CMK (cell line): ENCODE data around the gene SLC51A.
"Not testable (repeated sequence)": the region's sequence is repeated elsewhere in the genome, so short reads cannot be mapped to it uniquely, and the experiment has no call there.

Experiments
- DNase-seq: peaks from one replicate; pipeline ENCODE4 v3.0.0-alpha.2; 2010; ENCODE audit warnings: low read depth

SLC51A gene

GRCh38 chr3:196216089-196216564 lies at the start of gene SLC51A:
Gene SLC51A, plus strand, starts transcription at chr3:196216534. Its CDS starts 179 bp downstream, at chr3:196216713.
- no peak for DNase-seq

DNA sequence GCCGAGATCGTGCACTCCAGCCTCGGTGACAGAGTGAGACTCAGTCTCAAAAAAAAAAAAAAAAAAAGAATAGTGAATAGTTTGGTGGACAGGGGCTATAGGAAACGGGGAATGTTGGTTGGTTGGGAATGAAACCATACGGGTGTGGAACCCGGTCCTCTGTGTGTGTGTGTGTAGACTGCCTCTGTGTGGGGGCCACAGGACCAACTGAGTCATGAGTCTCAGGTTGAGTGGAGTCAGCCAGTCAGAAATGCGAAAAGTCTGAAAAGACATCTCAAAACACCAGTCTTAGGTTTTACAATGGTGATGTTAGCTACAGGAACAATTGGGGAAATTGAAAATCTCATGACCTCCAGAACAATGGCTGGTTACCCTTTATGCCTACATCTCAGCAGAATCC lies 49.6 kb upstream of the SLC51A start:
- no peak for DNase-seq

- DNase-seq: no peak
Observed at GRCh38 chr3:196168808-196169391, 47.4 kb upstream of the SLC51A start.

- DNase-seq: no peak
Observed at GRCh38 chr3:196169836-196170240, 46.5 kb upstream of the SLC51A start.

DNA sequence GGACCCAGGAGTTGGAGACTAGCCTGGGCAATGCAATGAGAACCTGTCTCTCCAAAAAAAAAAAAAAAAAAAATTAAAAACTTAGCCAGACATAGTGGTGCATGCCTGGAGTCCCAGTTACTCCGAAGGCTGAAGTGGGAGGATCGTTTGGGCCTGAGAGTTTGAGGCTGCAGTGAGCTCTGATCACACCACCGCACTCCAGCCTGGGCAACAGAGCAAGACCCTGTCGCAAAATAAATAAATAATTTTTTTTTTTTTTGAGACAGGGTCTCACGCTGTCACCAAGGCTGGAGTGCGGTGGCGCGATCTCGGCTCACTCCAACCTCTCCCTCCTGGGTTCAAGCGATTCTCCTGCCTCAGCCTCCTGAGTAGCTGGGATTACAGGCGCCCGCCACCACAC lies 46.0 kb upstream of the SLC51A start:
- DNase-seq: not testable (repeated sequence)

DNA sequence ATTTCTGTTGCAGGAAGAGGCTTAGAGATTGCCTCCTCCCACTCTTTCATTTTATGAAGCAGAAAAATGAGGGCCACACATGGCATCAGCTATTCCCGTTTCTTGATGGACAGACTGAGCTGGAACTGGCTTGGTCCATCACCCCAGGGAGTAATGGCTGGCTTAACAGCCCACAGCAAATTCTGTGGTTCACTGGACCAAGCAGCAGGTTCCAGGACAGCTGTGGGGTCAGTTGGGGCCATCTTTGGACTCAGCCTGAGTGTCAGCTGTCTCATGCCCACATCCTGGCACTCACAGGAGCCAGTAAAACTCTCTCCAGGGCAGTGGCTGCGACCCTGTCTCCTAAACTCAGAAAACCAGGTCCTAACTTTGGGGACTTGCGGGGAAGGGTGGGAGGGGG lies 41.7 kb upstream of the SLC51A start:
- no peak for DNase-seq

- DNase-seq: no peak
Observed at GRCh38 chr3:196175116-196175625, 41.2 kb upstream of the SLC51A start.

GRCh38 chr3:196175722-196176121 lies 40.6 kb upstream of the SLC51A start:
- no peak for DNase-seq

GRCh38 chr3:196177567-196177966 lies 38.8 kb upstream of the SLC51A start:
- DNase-seq: no peak

GRCh38 chr3:196177967-196178366 lies 38.4 kb upstream of the SLC51A start:
- no peak for DNase-seq

GRCh38 chr3:196178993-196179379 lies 37.3 kb upstream of the SLC51A start:
- no peak for DNase-seq

DNA sequence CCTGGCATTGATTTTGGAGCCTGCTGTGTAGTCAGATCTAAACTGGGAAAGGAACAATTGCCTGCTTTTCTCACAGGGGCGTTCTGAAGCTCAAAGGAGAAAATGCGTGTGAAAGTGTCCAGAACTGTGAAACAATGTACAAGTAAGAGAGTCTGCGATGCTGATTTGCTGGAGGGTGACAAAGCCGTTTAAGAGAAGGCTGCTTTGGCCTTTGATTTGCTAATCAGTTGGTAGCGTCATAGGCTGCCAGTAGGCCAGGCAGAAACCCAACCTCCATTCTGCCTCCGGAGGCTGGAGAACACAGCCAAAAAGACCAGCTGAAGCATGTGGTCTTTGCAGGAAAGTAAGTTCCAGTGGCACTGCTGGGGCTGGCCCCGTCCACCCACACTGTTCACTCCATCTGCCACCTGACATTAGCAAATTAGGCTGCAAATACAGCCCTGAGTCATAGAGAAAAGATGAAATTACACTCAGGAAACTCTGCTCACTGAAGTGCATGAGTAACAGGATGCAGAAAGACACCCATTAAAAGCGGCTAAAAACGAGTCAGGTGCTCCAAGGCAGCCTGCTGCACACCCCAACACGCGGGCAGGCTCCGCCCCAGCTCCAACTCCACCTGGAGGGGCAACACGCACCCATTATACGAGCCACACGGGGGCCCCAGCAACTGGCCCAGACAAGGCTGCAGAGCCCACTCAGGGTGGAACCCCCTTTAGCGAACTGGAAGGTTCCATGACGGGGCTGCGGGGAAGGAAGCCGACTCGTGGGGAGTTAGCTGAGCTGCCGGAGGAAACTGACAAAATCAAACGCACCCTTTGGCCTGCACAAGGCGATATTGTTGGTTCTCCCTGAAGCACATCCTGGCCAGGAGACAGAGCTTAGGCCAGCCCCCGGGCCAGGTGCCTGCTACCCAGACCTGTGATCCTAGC lies 36.7 kb upstream of the SLC51A start:
- no peak for DNase-seq

- DNase-seq: no peak
Observed at GRCh38 chr3:196180346-196180745, 36.0 kb upstream of the SLC51A start.

GRCh38 chr3:196181127-196181546 lies 35.2 kb upstream of the SLC51A start:
- no peak for DNase-seq

DNA sequence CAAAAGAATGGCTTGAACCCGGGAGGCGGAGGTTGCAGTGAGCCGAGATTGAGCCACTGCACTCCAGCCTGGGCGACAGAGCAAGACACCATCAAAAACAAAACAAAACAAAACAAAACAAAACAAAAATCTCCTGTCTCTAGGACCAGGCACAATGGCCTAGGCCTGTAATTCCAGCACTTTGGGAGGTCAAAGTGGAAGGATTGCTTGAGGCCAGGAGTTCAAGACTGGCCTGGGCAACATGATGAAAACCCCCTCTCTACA lies 32.2 kb upstream of the SLC51A start:
- not testable (repeated sequence) for DNase-seq

GRCh38 chr3:196184881-196185280 lies 31.5 kb upstream of the SLC51A start:
- DNase-seq: no peak

GRCh38 chr3:196186651-196187573 lies 29.4 kb upstream of the SLC51A start:
- DNase-seq: peak; percentile 59

- no peak for DNase-seq
Observed at GRCh38 chr3:196189566-196190347, 26.6 kb upstream of the SLC51A start.

GRCh38 chr3:196192036-196192523 lies 24.3 kb upstream of the SLC51A start:
- no peak for DNase-seq

DNA sequence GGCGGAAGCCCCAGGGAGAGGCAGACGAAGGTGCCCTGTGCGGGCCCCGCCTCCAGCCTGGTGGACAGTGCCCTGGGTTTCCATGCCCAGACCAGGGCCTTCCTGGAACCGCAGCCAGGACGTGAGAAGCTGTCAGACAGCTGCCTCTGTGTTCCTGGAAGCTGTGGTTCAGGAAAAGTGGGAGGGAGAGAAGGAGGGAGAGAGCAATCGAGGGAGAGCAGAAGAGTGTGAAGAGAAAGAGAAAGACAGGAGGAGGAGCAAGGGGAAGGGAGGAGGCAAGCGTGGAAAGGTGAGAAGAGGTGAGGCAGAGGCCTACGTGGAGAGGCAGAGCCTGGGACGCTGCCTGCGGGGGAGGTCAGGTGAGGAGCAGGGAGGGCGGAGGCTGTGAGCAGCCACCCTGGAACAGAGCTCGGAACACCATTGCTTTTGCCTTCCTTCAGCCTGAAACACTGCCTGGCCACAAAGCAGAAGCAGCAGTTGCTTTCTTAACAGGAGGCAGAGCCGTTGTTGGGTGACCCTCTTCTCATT lies 23.7 kb upstream of the SLC51A start:
- no peak for DNase-seq

DNA sequence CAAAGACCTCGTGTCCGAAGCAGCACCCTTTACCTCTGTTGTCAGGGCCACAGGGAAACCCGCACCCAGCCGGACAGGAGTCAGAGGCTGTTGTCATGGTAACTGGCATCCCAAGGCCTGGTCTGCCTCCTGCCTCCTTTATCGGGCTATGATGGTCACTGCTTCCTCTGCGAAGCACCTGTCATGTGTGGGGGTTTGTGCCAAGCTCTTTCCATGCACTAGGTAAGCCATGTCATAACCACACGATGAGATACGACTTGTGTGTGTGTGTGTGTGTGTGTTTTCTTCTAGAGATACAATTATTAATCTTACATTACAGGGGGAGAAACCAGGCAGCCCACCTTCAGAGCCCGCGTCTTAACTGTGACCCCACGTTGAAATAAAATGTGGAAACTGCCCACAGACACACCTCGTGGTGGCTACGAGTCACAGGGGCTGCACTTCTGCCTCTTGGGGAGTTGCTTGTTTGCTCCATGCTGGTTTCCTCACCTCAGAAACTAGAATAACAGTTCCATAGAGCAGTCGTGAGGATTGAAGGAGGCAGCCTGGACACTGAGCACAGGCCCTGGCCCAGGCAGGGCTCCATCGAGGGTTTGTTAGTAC lies 23.1 kb upstream of the SLC51A start:
- no peak for DNase-seq
